ENCODE measurements around the gene KBTBD2. TPM values are rescaled to one million over a fixed set of nuclear protein-coding genes. Genes with fewer than 3 reads are reported as not detected.
"Not testable (repeated sequence)": the region's sequence is repeated elsewhere in the genome, so short reads cannot be mapped to it uniquely, and the experiment has no call there.

KBTBD2 gene
- total RNA-seq = 15.3 TPM

DNA sequence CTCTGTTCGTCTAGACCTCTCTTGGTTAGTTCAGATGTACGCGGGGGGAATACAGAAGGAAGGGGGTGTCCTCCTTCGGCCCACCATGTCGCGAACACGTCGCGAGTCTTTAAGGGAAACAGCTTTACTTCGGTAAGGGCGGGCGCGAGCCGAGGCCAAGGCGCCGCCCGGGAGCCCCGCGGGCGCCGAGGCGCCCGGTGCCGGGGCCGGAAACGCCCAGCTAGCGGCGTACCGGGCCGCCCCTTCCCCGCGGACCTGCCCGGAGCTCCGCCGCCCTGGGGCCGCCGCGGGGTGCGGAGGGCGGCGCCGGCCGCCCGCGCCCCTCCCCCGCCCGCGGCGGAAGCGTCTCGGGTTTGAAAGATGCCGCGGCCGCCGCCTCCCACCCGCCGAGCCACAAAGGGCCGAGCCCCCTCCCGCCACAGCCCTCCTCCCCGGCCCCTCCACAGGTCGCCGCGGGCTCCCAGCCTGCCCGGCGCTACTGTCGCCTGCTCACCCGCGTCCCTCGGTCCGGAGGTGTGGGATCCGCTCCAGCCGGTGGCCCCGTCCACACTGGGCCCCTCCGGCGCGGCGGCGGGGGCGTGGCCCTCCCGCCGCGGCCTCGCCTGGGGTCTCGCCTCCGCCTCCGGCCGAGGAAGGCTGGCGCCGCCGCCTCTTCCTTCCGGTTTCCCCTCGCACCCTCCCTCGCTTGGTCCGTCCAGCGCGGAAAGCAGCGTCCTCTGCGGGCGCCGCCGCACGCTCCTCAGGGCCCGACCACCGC is at the start of gene KBTBD2:
Gene KBTBD2 (minus strand): TSS at position 718 of the 757 bp plus-strand sequence. CDS start 12,156 bp downstream, outside the sequence.
- ATAC-seq = peak; percentile 78

DNA sequence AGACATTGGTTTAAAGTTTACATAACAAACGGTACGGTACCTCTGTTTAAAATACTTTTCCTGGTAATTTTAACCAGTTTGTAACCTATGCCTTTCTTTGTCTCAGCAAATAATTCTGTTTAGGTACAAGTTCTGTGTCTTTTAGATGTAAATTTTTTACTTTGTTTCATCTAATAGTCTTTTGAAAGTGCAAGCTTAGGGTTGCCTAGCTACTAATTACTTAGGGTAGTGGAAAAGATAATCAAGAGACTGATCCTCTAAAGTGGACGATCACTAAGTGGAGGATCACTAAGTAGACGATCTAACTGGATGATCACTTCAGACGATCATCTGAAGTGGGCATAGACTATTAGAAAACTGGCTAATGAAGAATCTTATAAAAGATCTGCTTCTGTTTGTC is 49.6 kb upstream of the KBTBD2 start:
- ATAC-seq = no peak

DNA sequence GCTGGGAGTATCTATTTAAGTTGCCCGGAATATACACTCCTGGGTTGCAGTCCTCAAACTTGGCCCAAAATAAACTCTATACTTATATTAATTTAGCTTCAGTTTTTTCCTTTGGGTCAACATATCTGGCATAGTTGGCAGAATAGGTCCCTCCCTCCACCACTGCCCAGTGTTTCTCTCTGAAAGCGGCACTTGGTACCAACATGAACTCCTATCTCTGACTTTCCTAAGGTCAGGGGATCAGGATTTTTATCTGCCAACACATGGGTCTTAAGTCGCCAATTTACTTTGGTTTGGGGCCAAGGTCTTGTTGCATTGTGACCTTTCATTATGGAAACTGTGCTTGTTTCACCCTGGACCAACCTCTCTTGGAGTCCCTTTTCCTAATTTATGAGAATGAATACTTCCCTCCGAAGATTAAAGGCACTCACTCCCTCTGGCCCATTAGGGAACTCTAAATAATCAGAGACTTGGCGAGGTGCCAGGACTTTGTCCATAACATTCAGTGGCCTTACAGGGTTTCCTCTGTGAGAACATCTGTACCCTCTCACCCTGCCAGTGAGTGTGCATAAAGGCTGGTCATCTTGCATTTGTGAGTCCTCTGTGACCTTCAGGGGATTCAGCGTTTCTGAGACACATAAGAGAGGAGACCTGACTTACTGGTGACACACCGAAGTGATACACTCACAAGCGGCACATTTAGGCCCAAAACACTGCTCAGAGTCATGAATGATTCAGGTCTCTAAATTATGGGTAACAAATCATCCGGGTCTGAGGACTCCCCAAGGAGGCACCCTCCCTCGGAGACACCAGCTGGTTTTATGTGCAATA is 46.0 kb upstream of the KBTBD2 start:
- no peak for ATAC-seq

DNA sequence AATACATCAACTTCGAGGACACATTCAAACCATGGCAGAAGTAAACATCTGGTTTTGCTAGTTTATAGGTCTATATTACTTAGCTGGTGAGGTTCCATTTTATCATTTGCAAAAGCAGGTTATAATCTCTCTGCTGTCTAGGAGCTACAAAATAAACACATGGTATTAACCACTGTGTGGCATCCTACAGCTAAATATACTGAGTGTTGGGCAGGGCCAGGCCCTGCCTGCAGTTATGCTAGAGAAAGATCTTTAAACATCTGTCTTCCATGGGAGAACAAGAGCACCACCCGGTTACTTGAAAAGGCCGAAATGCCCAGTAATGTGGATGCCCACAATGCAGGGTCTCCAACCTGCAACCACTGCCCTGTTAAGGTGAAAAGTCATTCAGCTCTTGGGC is 45.1 kb upstream of the KBTBD2 start:
- ATAC-seq = peak; percentile 28

DNA sequence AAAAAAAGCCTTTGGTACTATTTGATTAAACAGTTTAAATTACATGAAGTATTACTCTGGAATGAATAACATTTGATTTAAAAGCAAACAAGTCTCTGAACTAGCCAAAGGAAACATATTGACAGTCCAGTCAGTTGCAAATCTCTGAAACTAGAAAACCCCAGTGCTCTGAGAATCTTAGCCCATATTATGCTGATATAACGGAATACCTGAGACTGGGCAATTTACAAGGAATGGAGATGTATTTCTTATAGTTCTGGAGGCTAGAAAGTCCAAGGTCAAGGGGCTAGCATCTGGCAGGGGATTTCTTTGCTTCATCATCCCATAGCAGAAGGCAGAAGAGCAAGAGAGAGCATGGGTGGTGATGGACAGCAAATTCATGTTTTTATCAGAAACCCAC is 44.0 kb upstream of the KBTBD2 start:
- no peak for ATAC-seq

DNA sequence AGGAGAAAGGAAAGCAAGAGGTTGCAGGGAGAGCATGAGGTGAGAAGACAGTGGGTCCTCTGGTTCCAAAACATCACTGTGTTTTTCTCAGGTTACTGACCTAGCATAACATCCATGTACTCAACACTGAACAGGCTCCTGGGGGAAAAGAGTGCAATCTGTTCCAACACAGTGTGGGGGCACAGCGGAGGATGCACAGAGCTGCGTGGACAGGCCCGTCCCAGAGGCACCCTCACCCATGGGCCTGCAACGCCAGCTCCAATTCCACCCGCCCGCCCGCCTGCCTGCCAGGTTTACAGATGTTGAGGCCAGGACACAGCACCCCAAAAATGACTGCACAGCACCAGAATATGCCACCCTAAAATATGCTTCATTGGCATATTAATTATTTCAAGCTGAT is 38.8 kb upstream of the KBTBD2 start:
- no peak for ATAC-seq

DNA sequence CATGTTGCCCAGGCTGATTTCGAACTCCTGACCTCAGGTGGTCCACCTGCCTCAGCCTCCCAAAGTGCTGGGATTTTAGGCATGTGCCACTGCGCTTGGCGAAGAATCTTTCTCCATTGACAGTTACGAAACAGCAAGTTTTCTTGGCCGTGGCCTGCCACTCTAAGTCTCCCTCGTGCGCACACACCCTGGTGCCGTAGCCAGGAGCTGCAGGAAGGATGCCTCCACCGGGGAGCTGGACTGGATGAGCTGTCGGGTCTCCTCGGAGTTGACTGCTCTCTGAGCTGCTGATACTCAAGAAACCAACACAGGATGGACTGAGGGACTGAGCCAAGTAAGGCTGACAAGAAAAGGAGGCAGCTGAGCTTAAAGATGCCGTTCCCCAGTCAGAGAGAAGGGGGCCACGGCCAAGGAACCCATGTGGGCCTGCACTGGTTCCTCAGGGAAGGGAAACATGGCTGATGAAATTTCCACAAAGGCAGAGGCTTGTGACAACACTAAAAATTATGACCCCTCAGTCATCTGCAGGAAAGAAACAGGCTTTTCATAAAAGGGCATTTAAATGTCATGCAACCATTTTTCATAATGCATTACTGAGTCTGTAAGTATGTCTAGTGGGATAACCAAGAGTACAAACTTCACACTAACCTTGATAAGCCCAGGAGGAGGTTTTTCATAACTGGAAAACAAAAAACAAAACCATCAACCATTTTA is 38.0 kb upstream of the KBTBD2 start:
- no peak for ATAC-seq

DNA sequence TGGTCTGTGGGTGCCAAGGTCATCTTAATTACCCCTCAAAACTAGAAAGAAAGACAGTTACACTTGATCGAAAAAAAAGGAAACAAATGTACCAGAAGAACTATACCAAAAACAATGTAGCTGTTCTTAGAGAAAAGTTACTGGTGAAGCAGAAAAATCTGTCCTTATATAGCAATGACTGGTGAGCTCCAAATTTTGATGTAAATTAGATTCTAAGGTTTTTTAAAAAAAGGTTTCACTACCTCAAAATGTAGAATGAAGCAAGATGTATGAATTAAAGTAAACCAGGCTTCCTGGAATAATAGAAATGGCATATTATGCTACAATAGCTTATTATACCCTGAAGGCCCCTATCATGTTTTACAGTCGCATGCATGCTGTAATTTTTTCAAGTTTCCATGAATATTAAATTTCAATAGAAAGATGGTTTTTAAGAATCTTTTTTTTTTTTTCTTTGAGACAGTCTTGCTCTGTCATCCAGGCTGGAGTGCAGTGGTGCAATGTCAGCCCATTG is 37.3 kb upstream of the KBTBD2 start:
- no peak for ATAC-seq

DNA sequence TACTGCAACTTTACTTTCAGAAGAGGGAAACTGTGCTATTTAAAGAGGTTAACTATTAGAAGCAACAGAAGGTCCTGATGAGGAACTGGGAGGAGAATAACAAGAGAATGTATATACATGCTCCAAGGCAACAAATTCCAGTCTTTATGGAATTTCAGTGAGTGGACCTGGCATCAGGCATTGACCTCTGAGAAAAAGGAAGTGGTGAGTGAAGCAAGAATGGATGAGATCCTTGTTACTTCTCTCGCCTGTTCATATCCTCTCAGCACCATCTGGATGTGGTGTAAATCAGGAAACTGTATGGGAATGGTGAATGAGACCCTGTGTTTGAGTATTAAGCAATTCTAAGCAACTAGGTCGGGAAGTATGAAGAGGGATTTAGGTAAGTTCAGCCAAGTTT is 30.3 kb upstream of the KBTBD2 start:
- no peak for ATAC-seq

DNA sequence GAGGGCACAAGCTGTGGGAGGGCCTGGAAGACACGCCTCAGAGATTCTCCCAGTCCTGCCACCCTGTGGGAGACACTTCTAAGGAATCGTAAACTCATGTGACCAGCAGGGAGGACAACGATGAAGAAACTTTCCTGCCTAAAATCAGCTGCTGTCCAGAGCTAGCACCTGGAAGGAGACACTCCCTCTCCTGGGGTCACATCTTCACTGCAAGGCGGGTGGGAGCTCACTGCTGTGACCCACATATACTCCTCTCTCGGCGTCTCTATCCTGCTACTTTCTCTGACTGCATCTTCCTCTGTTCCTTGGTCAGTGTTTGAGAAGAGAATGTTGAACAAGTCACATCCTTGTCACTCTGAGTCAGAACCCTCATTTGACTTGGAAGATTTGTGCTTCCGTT is 25.4 kb upstream of the KBTBD2 start:
- ATAC-seq = not testable (repeated sequence)

DNA sequence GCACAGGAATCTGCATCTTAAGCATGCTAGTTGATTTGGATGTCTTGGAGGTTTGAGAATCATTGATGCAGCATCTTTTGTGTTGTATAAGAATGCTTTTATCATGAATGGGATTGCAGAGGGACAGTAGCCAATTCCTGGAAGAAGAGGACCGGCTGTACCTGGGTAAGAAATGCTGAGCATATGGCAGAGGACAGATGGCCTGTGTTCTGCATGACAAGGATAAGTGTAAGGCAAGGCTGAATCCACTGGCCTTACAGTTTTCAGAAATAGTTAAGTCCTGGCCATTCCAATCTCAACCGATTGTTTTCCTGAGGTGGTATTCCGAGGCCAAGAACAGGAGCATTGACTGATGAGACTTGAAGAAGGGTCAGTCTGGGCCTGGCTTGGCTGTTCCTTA is 24.4 kb upstream of the KBTBD2 start:
- no peak for ATAC-seq

DNA sequence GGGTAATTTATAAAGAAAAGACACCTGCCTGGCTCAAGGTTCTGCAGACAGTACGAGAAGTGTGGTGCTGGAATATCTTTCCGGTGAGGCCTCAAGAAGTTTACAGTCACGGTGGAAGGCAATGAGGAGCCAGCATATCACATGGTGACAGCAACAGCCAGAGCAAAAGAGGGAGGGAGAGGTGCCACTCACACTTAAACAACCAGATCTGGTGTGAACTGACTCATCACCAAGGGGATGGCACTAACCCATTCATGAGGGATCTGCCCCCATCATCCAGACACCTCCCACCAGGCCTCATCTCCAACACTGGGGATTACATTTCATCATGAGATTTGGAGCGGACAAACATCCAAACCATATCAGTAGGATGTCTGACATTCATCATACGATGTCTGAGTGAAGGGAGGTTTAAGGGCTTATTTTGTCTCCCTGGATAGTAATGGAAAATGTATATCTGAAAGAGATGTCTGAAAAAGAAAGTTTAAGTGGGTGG is 23.5 kb upstream of the KBTBD2 start:
- ATAC-seq = no peak

DNA sequence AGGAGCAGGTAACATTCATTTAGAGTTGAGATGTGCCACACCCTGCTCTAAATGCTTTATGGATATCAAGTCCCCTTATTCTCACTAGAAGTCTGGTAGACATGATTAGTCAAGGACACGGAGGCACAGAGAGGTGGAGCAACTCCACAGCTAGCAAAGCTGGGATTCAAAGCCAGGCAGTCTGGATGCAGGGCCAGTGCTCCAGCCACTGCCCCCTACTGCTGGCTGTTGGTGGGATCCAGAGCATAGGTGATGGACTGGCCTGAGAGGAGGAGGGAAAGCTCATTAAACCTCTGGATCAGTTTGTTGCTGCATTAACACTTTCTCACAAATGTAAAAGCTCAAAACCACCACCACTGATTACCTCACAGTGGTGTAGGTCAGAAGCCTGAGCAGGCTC is 22.6 kb upstream of the KBTBD2 start:
- no peak for ATAC-seq

DNA sequence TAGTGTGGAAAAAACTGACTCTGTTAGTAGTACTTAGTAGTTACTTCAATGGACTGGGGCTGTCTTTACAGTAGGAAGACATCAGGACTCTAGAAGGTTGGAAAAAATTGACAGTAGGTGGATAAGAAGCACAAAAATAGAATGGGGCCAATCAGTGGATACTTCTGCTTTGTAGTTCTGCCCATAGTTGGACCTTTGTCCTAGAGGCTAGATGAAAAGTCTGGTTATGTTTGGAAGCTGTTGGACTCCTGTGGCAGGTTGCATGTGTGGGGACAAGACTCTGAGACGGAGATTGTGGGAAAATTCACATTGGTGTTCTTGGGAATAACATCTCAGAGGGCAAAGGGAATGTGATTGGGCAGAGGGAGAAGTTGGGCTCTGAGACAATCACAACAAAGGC is 18.6 kb upstream of the KBTBD2 start:
- no peak for ATAC-seq

DNA sequence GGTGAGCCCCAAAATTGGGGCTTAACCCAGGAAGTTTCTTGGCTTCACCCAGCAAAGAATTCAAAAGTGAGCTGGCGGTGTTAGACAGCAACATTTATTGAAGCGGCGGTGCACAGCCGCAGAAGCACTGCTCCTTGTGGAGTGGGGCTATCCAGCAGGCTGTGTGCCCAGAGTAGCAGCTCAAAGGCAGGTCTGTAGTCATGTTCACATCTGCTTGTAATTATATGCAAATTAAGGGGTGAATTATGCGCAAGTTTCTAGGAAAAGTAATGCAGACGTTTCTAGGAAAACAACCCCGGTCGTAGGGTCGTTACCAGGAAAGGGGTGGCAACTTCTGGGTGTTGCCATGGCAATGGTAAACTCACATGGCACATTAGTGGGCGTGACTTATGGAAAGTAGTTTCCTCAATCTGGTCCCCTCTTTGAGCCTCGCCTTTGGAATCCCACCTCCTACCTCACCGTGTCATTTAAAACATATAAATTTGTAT is 13.7 kb upstream of the KBTBD2 start:
- ATAC-seq = peak; percentile 78

DNA sequence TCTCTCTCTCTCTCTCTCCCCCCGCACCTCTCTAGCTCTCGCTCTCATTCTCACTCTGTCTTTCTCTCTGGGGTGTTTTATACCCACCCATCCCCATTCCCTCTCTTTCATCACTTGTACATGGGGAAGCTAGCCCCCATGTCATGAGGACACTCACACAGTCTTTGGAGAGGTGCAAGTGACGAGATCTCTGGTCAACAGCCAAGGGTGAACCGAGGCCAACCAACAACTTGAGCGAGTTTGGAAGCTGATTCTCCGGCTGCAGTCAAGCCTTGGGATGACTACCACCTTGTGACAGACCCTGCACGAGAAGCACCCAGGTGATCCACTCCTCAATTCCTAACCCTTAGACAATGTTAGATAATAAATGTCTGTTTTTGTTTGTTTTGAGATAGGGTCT is 10.1 kb upstream of the KBTBD2 start:
- ATAC-seq = no peak

DNA sequence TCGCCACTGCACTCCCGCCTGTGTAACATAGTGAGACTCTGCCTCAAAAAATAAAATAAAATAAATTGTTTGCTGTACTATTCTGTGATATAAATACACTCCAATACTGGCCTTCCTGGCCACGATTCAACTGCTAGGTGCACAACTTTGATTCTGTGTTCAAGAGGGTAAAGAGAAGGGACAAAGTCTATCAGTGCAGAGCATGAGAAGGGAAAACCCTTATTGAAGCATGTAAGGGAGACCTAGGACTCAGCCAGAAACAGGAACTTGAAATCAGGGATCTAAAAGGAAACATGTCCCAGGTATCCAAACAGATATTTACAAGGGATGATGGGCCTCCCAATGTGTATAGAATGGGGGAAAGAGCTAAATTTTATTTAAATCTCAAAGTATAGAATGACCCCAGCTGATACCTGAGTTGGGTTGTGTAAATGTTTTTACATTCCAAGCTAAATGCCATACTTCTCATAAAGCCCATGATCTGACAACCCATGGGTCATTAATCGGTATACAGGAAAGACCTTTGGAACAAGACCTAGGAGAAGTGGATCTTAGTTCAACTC is 9.0 kb upstream of the KBTBD2 start:
- ATAC-seq = no peak

DNA sequence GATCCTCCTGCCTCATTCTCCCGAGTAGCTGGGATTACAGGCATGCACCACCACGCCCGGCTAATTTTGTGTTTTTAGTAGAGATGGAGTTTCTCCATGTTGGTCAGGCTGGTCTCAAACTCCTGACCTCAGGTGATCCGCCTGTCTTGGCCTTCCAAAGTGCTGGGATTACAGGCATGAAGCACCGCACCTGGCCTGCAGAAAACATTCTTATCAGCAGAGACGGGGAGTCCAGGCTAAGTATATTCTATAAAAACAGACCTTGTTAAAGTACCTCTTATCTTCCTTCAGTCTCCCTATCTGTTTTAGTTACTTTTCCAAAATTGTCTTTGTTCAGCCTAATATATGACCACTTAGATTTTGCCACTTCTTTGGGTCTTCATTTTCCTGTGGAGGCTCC is 5.8 kb upstream of the KBTBD2 start:
- ATAC-seq = not testable (repeated sequence)

DNA sequence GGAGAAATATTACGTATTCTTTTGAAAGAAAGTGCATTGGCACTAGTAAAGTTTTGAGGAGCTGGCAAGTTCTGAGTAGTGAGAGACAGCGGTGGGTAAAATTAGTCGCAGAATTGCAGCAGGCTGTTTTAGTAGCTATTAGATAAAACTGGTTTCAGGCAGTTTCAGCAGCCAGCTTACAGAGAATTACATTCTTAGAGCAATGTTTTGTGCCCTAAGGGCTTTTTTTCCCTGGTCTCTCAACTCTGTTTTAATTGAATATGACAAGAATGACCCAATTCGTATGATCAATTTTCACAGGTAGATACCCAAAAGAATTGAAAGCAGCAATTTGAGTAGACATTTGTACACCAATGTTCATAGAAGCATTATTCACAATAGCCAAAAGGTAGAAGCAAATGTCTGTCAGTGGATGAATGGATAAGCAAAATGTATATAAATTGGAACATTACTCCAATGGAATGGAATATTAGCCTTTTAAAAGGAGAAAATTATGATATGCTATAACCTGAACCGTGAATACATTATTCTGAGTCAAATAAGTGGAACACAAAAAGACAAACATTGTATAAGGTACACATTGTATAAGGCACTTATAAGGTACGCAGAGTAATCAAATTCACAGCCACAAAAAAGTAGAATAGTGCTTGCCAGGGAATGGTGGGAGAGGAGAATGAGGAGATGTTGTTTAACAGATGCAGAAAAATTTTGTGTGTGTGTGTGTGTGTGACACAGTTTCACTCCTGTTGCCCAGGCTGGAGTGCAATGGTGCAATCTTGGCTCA is 5.2 kb upstream of the KBTBD2 start:
- ATAC-seq = no peak

DNA sequence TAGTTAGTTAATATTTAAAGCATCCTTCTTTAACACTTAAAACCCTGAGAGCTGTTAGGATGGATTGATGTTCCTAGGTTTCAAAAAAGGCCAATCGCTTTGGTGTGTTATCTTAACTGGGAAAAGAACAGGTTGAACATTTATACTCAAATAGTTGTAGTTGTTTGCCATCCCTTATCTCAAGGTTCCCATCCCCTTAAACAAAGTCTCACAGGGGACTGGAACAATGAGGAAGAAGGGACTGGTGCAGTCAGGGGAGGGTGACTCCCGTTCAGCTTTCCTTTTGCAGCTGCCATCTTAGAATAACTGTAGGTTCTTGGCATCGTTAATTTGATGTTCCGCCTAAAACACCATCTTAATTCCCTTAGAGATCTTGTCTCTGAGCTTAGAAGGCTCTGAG is 2.6 kb upstream of the KBTBD2 start:
- no peak for ATAC-seq

DNA sequence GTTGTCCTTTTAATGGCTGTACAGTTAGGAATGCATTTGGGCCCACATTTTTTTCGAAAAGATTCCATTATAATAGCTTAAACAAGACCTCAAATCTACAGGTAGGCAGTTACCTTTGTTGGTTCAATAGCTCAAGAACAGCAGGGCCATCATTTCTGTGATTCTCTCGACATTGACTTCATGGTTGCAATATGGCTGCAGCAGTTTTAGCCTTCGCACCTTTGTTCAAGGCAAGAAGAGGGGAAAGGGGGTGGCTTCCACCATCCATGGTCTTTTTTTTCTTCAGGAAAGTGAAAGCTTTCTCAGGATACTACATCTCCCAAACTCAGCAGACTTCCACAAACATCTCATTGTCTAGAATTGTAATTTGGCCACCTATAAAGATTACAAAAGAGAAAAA is 2.2 kb upstream of the KBTBD2 start:
- ATAC-seq = no peak

DNA sequence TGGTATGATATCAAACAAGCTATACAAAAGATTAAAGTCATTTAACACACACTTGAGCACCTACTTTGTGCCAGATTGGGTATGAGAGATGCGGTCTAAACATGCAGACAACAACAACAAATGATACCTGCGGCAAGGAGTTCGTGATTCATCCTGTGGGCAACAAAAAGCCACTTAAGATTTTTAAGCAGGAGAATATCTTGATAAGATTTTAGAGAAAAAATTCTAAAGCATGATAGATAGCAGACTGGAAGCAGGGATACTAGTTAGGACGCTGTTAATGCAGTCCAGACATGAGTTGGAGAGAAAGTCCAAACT is 1.6 kb upstream of the KBTBD2 start:
- no peak for ATAC-seq
